SK-N-SH (cell line): ENCODE data around the gene PYGO2. TPM values are rescaled to one million over a fixed set of nuclear protein-coding genes. Genes with fewer than 3 reads are reported as not detected.
"Not testable (repeated sequence)": the region's sequence is repeated elsewhere in the genome, so short reads cannot be mapped to it uniquely, and the experiment has no call there.

ENCODE experiments used
- CTCF ChIA-PET: fragments of 300-600, 350-600 bp; formaldehyde crosslinking; extraction: SDS; loops from one replicate; lab custom pipeline; 2021; lab: Yijun Ruan, JAX
- POLR2A ChIA-PET: fragments of 350-600 bp; sonication (Branson Sonifier 250); formaldehyde crosslinking; extraction: SDS; loops from one replicate; lab custom pipeline; 2020; ENCODE audit warnings: antibody characterized with exemption, inconsistent platforms; lab: Yijun Ruan, JAX
- DNase-seq: peaks from one replicate; pipeline ENCODE4 v3.0.0; 2012
- H2AFZ ChIP-seq: fragments of 200-600 bp; sonication (generic); 2 replicates; pipeline ENCODE4 v1.8.1; 2016; ENCODE audit warnings: antibody characterized with exemption, mild to moderate bottlenecking, low read depth
- H3F3A ChIP-seq: fragments of 200-600 bp; sonication (generic); replicated peaks from 2 replicates; pipeline ENCODE3; 2016; ENCODE audit warnings: antibody characterized with exemption, mild to moderate bottlenecking; ENCODE audit not compliant: insufficient read depth
- H3K27ac ChIP-seq, 2 experiments: fragments of 200-500 bp in 1 of 2; fragments of 200-600 bp in 1 of 2; sonication (Bioruptor generic) in 1 of 2; sonication (generic), shearing (Covaris generic) in 1 of 2; 2 replicates each; pipeline versions ENCODE4 v1.5.1 to v1.6.1; 2014 to 2016; ENCODE audit warnings: low read depth in 2 of 2, inconsistent platforms in 1 of 2, low read length in 1 of 2, mild to moderate bottlenecking in 1 of 2, mixed read lengths in 1 of 2
- H3K27me3 ChIP-seq: fragments of 200-600 bp; sonication (generic), shearing (Covaris generic); 2 replicates; pipeline ENCODE4 v1.6.1; 2016; ENCODE audit warnings: mixed run types; ENCODE audit not compliant: insufficient read depth
- H3K36me3 ChIP-seq, 2 experiments: fragments of 200-500 bp in 1 of 2; fragments of 200-600 bp in 1 of 2; sonication (Bioruptor generic) in 1 of 2; sonication (generic) in 1 of 2; replicated peaks in 1 of 2; 2 replicates each; pipeline versions ENCODE3 to v1.5.1; 2014 to 2016; ENCODE audit warnings: low read length in 1 of 2, mild to moderate bottlenecking in 1 of 2; ENCODE audit not compliant: insufficient read depth in 2 of 2, control insufficient read depth in 1 of 2
- H3K4me1 ChIP-seq, 2 experiments: fragments of 200-500 bp in 1 of 2; fragments of 200-600 bp in 1 of 2; sonication (Bioruptor generic) in 1 of 2; sonication (generic), shearing (Covaris generic) in 1 of 2; 2 replicates each; pipeline versions ENCODE4 v1.5.1 to v1.6.1; 2014 to 2016; ENCODE audit warnings: low read depth in 1 of 2, low read length in 1 of 2, mixed run types in 1 of 2; ENCODE audit not compliant: insufficient read depth in 2 of 2, control insufficient read depth in 1 of 2
- H3K4me2 ChIP-seq: fragments of 200-600 bp; sonication (generic), shearing (Covaris generic); 2 replicates; pipeline ENCODE4 v1.6.1; 2017; ENCODE audit warnings: mixed run types
- H3K4me3 ChIP-seq, 2 experiments: fragments of 200-500 bp in 1 of 2; fragments of 200-600 bp in 1 of 2; sonication (Bioruptor generic) in 1 of 2; sonication (generic), shearing (Covaris generic) in 1 of 2; 2 replicates each; pipeline versions ENCODE4 v1.5.1 to v1.8.1; 2014 to 2016; ENCODE audit warnings: low read depth in 2 of 2, inconsistent platforms in 1 of 2, low read length in 1 of 2, mild to moderate bottlenecking in 1 of 2, mixed read lengths in 1 of 2, moderate library complexity in 1 of 2
- H3K79me2 ChIP-seq: fragments of 200-600 bp; sonication (generic); 2 replicates; pipeline ENCODE4 v1.8.1; 2017; ENCODE audit warnings: mild to moderate bottlenecking; ENCODE audit not compliant: insufficient read depth
- H3K9ac ChIP-seq: fragments of 200-600 bp; sonication (generic); 2 replicates; pipeline ENCODE4 v1.6.1; 2017; ENCODE audit warnings: mixed run types
- H3K9me2 ChIP-seq: fragments of 200-600 bp; sonication (generic); 2 replicates; pipeline ENCODE4 v1.6.1; 2017; ENCODE audit warnings: mixed run types
- H3K9me3 ChIP-seq: fragments of 200-600 bp; sonication (generic); 2 replicates; pipeline ENCODE4 v1.6.1; 2017; ENCODE audit warnings: mixed run types, mild to moderate bottlenecking, moderate library complexity
- H4K20me1 ChIP-seq: fragments of 200-600 bp; sonication (generic); 2 replicates; pipeline ENCODE4 v1.6.1; 2017; ENCODE audit warnings: mild to moderate bottlenecking, mixed run types; ENCODE audit not compliant: insufficient read depth
- EZH2phosphoT487 ChIP-seq: fragments of 200-600 bp; sonication (generic); IDR thresholded peaks from 2 replicates; pipeline ENCODE4 v1.6.1; 2017; ENCODE audit warnings: low read depth, mixed run types, mild to moderate bottlenecking, antibody characterized with exemption, moderate library complexity, borderline replicate concordance
- MXI1 ChIP-seq: IDR thresholded peaks from 2 replicates; pipeline ENCODE4 v1.6.1; 2012; ENCODE audit warnings: mild to moderate bottlenecking, low read depth, low read length, improper control_type of control experiment
- POLR2AphosphoS5 ChIP-seq: IDR thresholded peaks from 2 replicates; pipeline ENCODE4 v1.6.1; 2012; ENCODE audit warnings: low read depth, low read length
- RFX5 ChIP-seq: IDR thresholded peaks from 2 replicates; pipeline ENCODE4 v1.6.1; 2012; ENCODE audit warnings: mild to moderate bottlenecking, improper control_type of control experiment, low read length
- YY1 ChIP-seq: IDR thresholded peaks from 2 replicates; pipeline ENCODE4 v1.4.0; 2012; ENCODE audit warnings: low read depth, mild to moderate bottlenecking
- WGBS: methylation state at CpG from one replicate; pipeline ENCODE4 v1.1.6; 2017; ENCODE audit warnings: low lambda C conversion rate; 5-methylcytosine and 5-hydroxymethylcytosine counted together
- polyA plus RNA-seq, 3 experiments: library from polyadenylated mRNA; depleted of rRNA; stranded (reverse); fragments of >200 nt; gene quantifications; 2 replicates each; pipeline ENCODE4 v1.2.3, GENCODE V29; 2012
- TF ChIP-seq, protein P1 (sequence below): IDR thresholded peaks from 2 replicates; pipeline ENCODE4 v1.4.0; 2012; ENCODE audit warnings: low read depth, borderline replicate concordance

Gene PYGO2
- polyA plus RNA-seq, 1 of the 3 experiments (the other 2 are of a cell fraction) = 23.3 TPM

DNA sequence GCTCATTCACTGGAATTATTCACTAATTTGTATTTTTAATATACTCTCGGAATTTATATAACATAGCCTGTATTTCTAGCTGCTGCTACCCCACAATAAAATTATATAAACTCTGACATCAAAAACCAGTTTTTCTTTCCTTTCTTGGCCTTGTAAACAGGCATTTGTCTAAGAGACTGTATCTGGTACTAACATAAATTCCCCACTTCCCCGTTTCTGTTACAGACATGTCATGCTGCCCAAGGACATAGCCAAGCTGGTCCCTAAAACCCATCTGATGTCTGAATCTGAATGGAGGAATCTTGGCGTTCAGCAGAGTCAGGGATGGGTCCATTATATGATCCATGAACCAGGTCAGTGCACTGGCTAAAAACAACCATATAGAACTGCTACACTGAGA lies 16.2 kb upstream of the PYGO2 start:
- not testable (repeated sequence) for H3K9me2 ChIP-seq, DNase-seq, H2AFZ ChIP-seq, H3K4me3 ChIP-seq, H3K9ac ChIP-seq, H4K20me1 ChIP-seq, H3K9me3 ChIP-seq, H3K36me3 ChIP-seq, H3K27me3 ChIP-seq
- Histone ChIP-seq H3F3A (peaks cover 27% of the 10 kb centered on the region), H3K27ac (peak overlapping the region; percentile 99 to 100; a peak in 3 of 4 replicates), H3K79me2 (peaks cover 72% of the 10 kb centered on the region), H3K4me1 (peaks cover 17 to 40% of the 10 kb centered on the region in 2 experiments; a peak in 3 of 4 replicates), H3K4me2 (0 out of 2 replicates have a peak overlapping the region, but pooled peaks have one; percentile 91)
- WGBS = 55% methylated on average over 3 of the region's 3 CpGs
- CTCF ChIA-PET = interaction anchor here (0.9 to 37.5 kb wide), 6 partner anchors 16 to 43 kb away, joined by 3 to 640 read pairs (median 4); partner anchors contain the start of genes LENEP, PYGO2 and ZBTB7B
- POLR2A ChIA-PET = interaction anchor here (1.2 to 2.7 kb wide), 5 partner anchors 12 to 26 kb away, joined by 3 to 16 read pairs (median 5); partner anchors contain the start of genes LENEP, PBXIP1 and PYGO2

DNA sequence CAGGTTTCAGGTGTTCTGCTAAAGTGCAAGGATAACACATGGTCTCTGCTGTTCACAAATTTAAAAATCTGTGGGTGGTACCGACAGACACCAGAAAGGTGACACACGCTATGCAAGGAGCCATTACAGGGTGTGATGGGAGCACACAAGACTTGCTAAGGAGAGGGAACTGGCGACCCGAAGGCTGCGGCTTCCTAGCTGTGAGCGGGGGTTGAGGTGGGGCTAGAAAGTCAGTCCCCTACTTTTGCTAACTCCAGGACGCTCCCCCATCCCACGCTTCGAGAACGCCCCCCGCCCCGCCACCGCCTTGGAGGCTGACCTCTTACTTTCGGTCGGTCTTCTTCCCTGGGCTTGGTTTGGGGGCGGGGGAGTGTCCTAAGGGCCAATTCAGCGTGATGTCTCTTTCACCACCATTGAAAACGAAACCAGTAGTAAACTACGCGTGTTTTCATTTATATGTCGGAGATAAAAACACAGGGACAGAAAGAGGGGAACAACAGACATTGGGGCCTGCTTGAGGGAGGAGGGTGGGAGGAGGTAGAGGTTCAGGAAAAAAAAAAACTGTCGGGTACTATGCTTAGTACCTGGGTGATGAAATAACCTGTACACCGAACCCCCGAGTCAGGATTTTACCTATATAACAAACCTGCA lies 14.0 kb upstream of the PYGO2 start:
- Histone ChIP-seq H3F3A (peaks cover 36% of the 10 kb centered on the region), H3K4me3 (peak overlapping the region; percentile 67 to 79), H3K27ac (peak overlapping the region; percentile 99 to 100), H3K27me3 (no peaks in the 10 kb centered on the region), H3K9me2 (no peaks in the 10 kb centered on the region), H3K36me3 (peaks cover 7 to 10% of the 10 kb centered on the region in 2 experiments), H3K79me2 (peaks cover 69% of the 10 kb centered on the region), H3K4me2 (peak overlapping the region; percentile 91), H3K4me1 (peaks cover 27 to 56% of the 10 kb centered on the region in 2 experiments), H3K9ac (peak overlapping the region; percentile 88), H2AFZ (peak overlapping the region; percentile 40), H3K9me3 (no peaks in the 10 kb centered on the region), H4K20me1 (no peaks in the 10 kb centered on the region)
- no peak for DNase-seq
- under 1% methylated on average over 24 of the region's 24 CpGs for WGBS
- TF ChIP-seq YY1 (peak; percentile 51; the same call in 1 of the 2 replicates), RFX5 (0 out of 2 replicates have a peak, but pooled peaks have one; percentile 14), POLR2AphosphoS5 (peak; percentile 15; the same call in 1 of the 2 replicates), EZH2phosphoT487 (no peak), MXI1 (0 out of 2 replicates have a peak, but pooled peaks have one; percentile 27)
- TF ChIP-seq, protein P1, sequence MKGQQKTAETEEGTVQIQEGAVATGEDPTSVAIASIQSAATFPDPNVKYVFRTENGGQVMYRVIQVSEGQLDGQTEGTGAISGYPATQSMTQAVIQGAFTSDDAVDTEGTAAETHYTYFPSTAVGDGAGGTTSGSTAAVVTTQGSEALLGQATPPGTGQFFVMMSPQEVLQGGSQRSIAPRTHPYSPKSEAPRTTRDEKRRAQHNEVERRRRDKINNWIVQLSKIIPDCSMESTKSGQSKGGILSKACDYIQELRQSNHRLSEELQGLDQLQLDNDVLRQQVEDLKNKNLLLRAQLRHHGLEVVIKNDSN = no peak
- ChIA-PET CTCF (interaction anchor here (1.0 to 37.5 kb wide), 5 partner anchors 9 to 79 kb away, joined by 3 to 640 read pairs (median 6); partner anchors contain the start of genes ADAM15, LENEP, PBXIP1 and ZBTB7B), POLR2A (interaction anchor here (3.1 kb wide), 1 partner anchor 18 kb away, joined by 13 read pairs; the partner anchor contains the start of gene LENEP)
